GM23338 (cell line): ENCODE measurements around the gene VAMP8. TPM values are rescaled to one million over a fixed set of nuclear protein-coding genes. Genes with fewer than 3 reads are reported as not detected.

Source experiments
- ATAC-seq: fragments of 200-7000 bp; cut with Tn5 transposase; 3 replicates; pipeline ENCODE4 v1.9.1; 2020
- DNase-seq: peaks from one replicate; pipeline ENCODE4 v3.0.0-alpha.2; 2015; ENCODE audit warnings: low spot score
- H2AFZ ChIP-seq: fragments of 200-600 bp; sonication (generic); 2 replicates; pipeline ENCODE4 v1.8.0; 2016; ENCODE audit warnings: antibody characterized with exemption, mild to moderate bottlenecking, moderate library complexity
- H3F3A ChIP-seq: fragments of 200-600 bp; sonication (generic); replicated peaks from 2 replicates; pipeline ENCODE4 v1.8.0; 2017; ENCODE audit warnings: antibody characterized with exemption, mixed run types, low read depth
- H3K27ac ChIP-seq: fragments of 200-600 bp; sonication (generic); 2 replicates; pipeline ENCODE4 v1.6.1; 2016; ENCODE audit warnings: low read depth
- H3K27me3 ChIP-seq: fragments of 200-600 bp; sonication (generic); 2 replicates; pipeline ENCODE4 v1.8.0; 2016; ENCODE audit warnings: mild to moderate bottlenecking, mixed run types, moderate library complexity; ENCODE audit not compliant: insufficient read depth
- H3K36me3 ChIP-seq: fragments of 200-600 bp; sonication (generic); 2 replicates; pipeline ENCODE4 v1.8.0; 2016; ENCODE audit warnings: mild to moderate bottlenecking; ENCODE audit not compliant: insufficient read depth
- H3K4me1 ChIP-seq: fragments of 200-600 bp; sonication (generic); 2 replicates; pipeline ENCODE4 v1.8.0; 2016; ENCODE audit warnings: mild to moderate bottlenecking, moderate library complexity; ENCODE audit not compliant: insufficient read depth
- H3K4me2 ChIP-seq: fragments of 200-600 bp; sonication (generic); 2 replicates; pipeline ENCODE4 v1.7.1; 2017; ENCODE audit warnings: mixed run types
- H3K4me3 ChIP-seq: fragments of 200-600 bp; sonication (generic); 2 replicates; pipeline ENCODE4 v1.6.1; 2016; ENCODE audit warnings: mixed run types
- H3K79me2 ChIP-seq: fragments of 200-600 bp; sonication (generic); replicated peaks from 2 replicates; pipeline ENCODE4 v1.8.0; 2017; ENCODE audit warnings: mild to moderate bottlenecking; ENCODE audit not compliant: insufficient read depth
- H3K9me2 ChIP-seq: fragments of 200-600 bp; sonication (generic); 2 replicates; pipeline ENCODE4 v1.8.0; 2017; ENCODE audit not compliant: insufficient read depth
- H4K20me1 ChIP-seq: fragments of 200-600 bp; sonication (generic); replicated peaks from 2 replicates; pipeline ENCODE4 v1.8.0; 2017; ENCODE audit warnings: mild to moderate bottlenecking; ENCODE audit not compliant: insufficient read depth
- H3K27ac Mint-ChIP-seq: 2 replicates; pipeline ENCODE4 v1.8.0; 2020; ENCODE audit warnings: inconsistent platforms, mild to moderate bottlenecking, moderate library complexity, mixed read lengths
- H3K27me3 Mint-ChIP-seq: 3 replicates; pipeline ENCODE4 v1.8.0; 2022; ENCODE audit warnings: low read depth, mild to moderate bottlenecking, moderate library complexity, mixed read lengths, inconsistent platforms; ENCODE audit not compliant: insufficient read depth, poor library complexity
- H3K36me3 Mint-ChIP-seq: 3 replicates; pipeline ENCODE4 v1.8.0; 2021; ENCODE audit warnings: low read depth, mild to moderate bottlenecking, inconsistent platforms, moderate library complexity, mixed read lengths
- H3K4me1 Mint-ChIP-seq: 3 replicates; pipeline ENCODE4 v1.8.0; 2020; ENCODE audit warnings: mild to moderate bottlenecking, inconsistent platforms, mixed read lengths
- H3K4me3 Mint-ChIP-seq: 3 replicates; pipeline ENCODE4 v1.8.0; 2021; ENCODE audit warnings: moderate library complexity, mild to moderate bottlenecking, inconsistent platforms, mixed read lengths
- H3K9me3 Mint-ChIP-seq: 3 replicates; pipeline ENCODE4 v1.8.0; 2020; ENCODE audit warnings: moderate library complexity, mild to moderate bottlenecking, inconsistent platforms, mixed read lengths
- EZH2 ChIP-seq: fragments of 200-600 bp; sonication (generic); IDR thresholded peaks from one replicate; pipeline ENCODE4 v1.8.0; 2017; ENCODE audit warnings: antibody characterized with exemption, mild to moderate bottlenecking, low read depth; ENCODE audit not compliant: unreplicated experiment
- EZH2phosphoT487 ChIP-seq: fragments of 200-600 bp; sonication (generic); IDR thresholded peaks from one replicate; pipeline ENCODE4 v1.8.1; 2018; ENCODE audit warnings: antibody characterized with exemption; ENCODE audit not compliant: unreplicated experiment
- JUNB ChIP-seq: IDR thresholded peaks from one replicate; pipeline ENCODE4 v1.6.1; 2016; ENCODE audit warnings: antibody characterized with exemption; ENCODE audit not compliant: unreplicated experiment
- NANOG ChIP-seq: IDR thresholded peaks from 2 replicates; pipeline ENCODE4 v1.6.1; 2016; ENCODE audit warnings: antibody characterized with exemption, borderline replicate concordance
- REST ChIP-seq: IDR thresholded peaks from one replicate; pipeline ENCODE4 v1.6.1; 2018; ENCODE audit warnings: antibody characterized with exemption; ENCODE audit not compliant: unreplicated experiment
- ZNF462 ChIP-seq: fragments of 250-450 bp; sonication (Bioruptor Pico); IDR thresholded peaks from 2 replicates; pipeline ENCODE4 v1.5.0; 2020; ENCODE audit warnings: mild to moderate bottlenecking, moderate library complexity
- polyA plus RNA-seq: library from polyadenylated mRNA; unstranded; fragments of >200 nt; fragmentation: Nextera tagmentation; extraction: Ambion mirVana; gene quantifications from 2 replicates; pipeline ENCODE4 v1.2.1, GENCODE V29; 2016
- total RNA-seq: library from RNA; depleted of rRNA; stranded (reverse); fragments of >200 nt; shearing (Covaris generic); gene quantifications from 2 replicates; pipeline ENCODE4 v1.2.3, GENCODE V29; 2014

VAMP8 gene
- total and polyA plus RNA-seq, 2 experiments from 2014 or later: 16.3 to 71.7 TPM

GRCh38 chr2:85575739-85576138 is 1.6 kb upstream of the VAMP8 start (continued):
- TF ChIP-seq REST: no peak
- TF ChIP-seq EZH2phosphoT487: no peak
- no peak for TF ChIP-seq NANOG
- no peak for TF ChIP-seq ZNF462 (CRISPR knock-in tag)
- TF ChIP-seq EZH2: no peak

- H3K36me3 Mint-ChIP-seq: peaks cover 6% of the 10 kb centered on the region; the same call in 1 of the 3 replicates
- H3K9me2 ChIP-seq: no peaks in the 10 kb centered on the region
- no peak for DNase-seq
- peaks cover 35% of the 10 kb centered on the region for H3K4me1 Mint-ChIP-seq
- peaks cover 15% of the 10 kb centered on the region for H3K27me3 ChIP-seq
- H3K79me2 ChIP-seq: no peaks in the 10 kb centered on the region
- H3F3A ChIP-seq: peaks cover 9% of the 10 kb centered on the region; the same call in 1 of the 2 replicates
- H3K4me3 Mint-ChIP-seq: peak overlapping the region; percentile 85
- peak overlapping the region; percentile 3 for H2AFZ ChIP-seq
- peak overlapping the region; percentile 23 for H3K27ac ChIP-seq
- peaks cover 14% of the 10 kb centered on the region for H3K27me3 Mint-ChIP-seq
- ATAC-seq: no peak
- no peaks in the 10 kb centered on the region for H4K20me1 ChIP-seq
- peak overlapping the region; percentile 91 for H3K27ac Mint-ChIP-seq
- peak overlapping the region; percentile 82 for H3K4me2 ChIP-seq
- no peaks in the 10 kb centered on the region for H3K36me3 ChIP-seq
- H3K4me1 ChIP-seq: peaks cover 33% of the 10 kb centered on the region
- H3K9me3 Mint-ChIP-seq: no peaks in the 10 kb centered on the region
- 0 out of 2 replicates have a peak overlapping the region, but pooled peaks have one; percentile 61 for H3K4me3 ChIP-seq
- no peak for TF ChIP-seq JUNB
- TF ChIP-seq ZNF462 (CRISPR knock-in tag): no peak
These were observed 362 bp upstream of the VAMP8 start for GRCh38 chr2:85577063-85577385.
